Measurements from ENCODE around the gene CCDC197. TPM values are rescaled to one million over a fixed set of nuclear protein-coding genes. Genes with fewer than 3 reads are reported as not detected.

Gene CCDC197
- total RNA-seq, 2 experiments from 2014 or later = not detected

- CTCF ChIA-PET = interaction anchor here (1.3 to 12.0 kb wide), 2 partner anchors 26 to 37 kb away, joined by 4 to 170 read pairs; no protein-coding TSS in a partner anchor
- Mint-ChIP-seq H3K36me3 (ENCODE audit: low read depth) (peaks cover 17% of the 10 kb centered on the region), H3K4me3 (no peak overlapping the region), H3K4me1 (ENCODE audit: low read depth) (peaks cover 84% of the 10 kb centered on the region), H3K9me3 (peaks cover 5% of the 10 kb centered on the region), H3K27ac (peak overlapping the region; percentile 99), H3K27me3 (no peaks in the 10 kb centered on the region)
- ATAC-seq = no peak
- POLR2A ChIA-PET = interaction anchor here (0.8 to 8.4 kb wide), 4 partner anchors 9 to 71 kb away, joined by 3 to 180 read pairs (median 6); partner anchors contain the start of gene ASB2
- TF ChIP-seq CTCF (IDR thresholded peaks at IDR 0.05) = no peak
- intact Hi-C loops (cut with micrococcal nuclease) = no loop called here
- DNase-seq = no peak
These were observed 32.8 kb upstream of the CCDC197 start for GRCh38 chr14:93964281-93964680.

- H3K36me3 Mint-ChIP-seq (ENCODE audit: low read depth) = peaks cover 17% of the 10 kb centered on the region
- no peak for TF ChIP-seq CTCF (IDR thresholded peaks at IDR 0.05)
- no peaks in the 10 kb centered on the region for H3K27me3 Mint-ChIP-seq
- no peak overlapping the region for H3K4me3 Mint-ChIP-seq
- peaks cover 80% of the 10 kb centered on the region for H3K4me1 Mint-ChIP-seq (ENCODE audit: low read depth)
- ChIA-PET POLR2A (interaction anchor here (0.8 to 8.4 kb wide), 4 partner anchors 9 to 70 kb away, joined by 3 to 180 read pairs (median 4); partner anchors contain the start of gene ASB2), CTCF (interaction anchor here (12.0 kb wide), 1 partner anchor 27 kb away, joined by 170 read pairs; no protein-coding TSS in a partner anchor)
- no peak for DNase-seq
- peak overlapping the region; percentile 99 for H3K27ac Mint-ChIP-seq
- no peak for ATAC-seq
- peaks cover 5% of the 10 kb centered on the region for H3K9me3 Mint-ChIP-seq
- intact Hi-C loops (cut with micrococcal nuclease) = no loop called here
These were observed 32.2 kb upstream of the CCDC197 start for GRCh38 chr14:93964820-93965286.

GRCh38 chr14:93965287-93965821, 31.7 kb upstream of the CCDC197 start:
- DNase-seq = no peak
- H3K4me3 Mint-ChIP-seq = no peak overlapping the region
- H3K27ac Mint-ChIP-seq = peak overlapping the region; percentile 99
- ChIA-PET CTCF (interaction anchor here (12.0 kb wide), 1 partner anchor 27 kb away, joined by 170 read pairs; no protein-coding TSS in a partner anchor), POLR2A (interaction anchor here (1.5 to 8.4 kb wide), 2 partner anchors 8 to 10 kb away, joined by 5 to 180 read pairs; partner anchors contain the start of gene ASB2)
- ATAC-seq = no peak
- TF ChIP-seq CTCF (IDR thresholded peaks at IDR 0.05) = no peak
- no peaks in the 10 kb centered on the region for H3K27me3 Mint-ChIP-seq
- H3K4me1 Mint-ChIP-seq (ENCODE audit: low read depth) = peaks cover 80% of the 10 kb centered on the region
- peaks cover 17% of the 10 kb centered on the region for H3K36me3 Mint-ChIP-seq (ENCODE audit: low read depth)
- H3K9me3 Mint-ChIP-seq = peaks cover 5% of the 10 kb centered on the region
- intact Hi-C loops (cut with micrococcal nuclease) = no loop called here

GRCh38 chr14:93965946-93966474, 31.1 kb upstream of the CCDC197 start:
- Mint-ChIP-seq H3K4me1 (ENCODE audit: low read depth) (peaks cover 81% of the 10 kb centered on the region), H3K4me3 (no peak overlapping the region), H3K36me3 (ENCODE audit: low read depth) (peaks cover 17% of the 10 kb centered on the region), H3K9me3 (peaks cover 5% of the 10 kb centered on the region), H3K27ac (peak overlapping the region; percentile 52), H3K27me3 (no peaks in the 10 kb centered on the region)
- intact Hi-C loops (cut with micrococcal nuclease) = no loop called here
- ATAC-seq (no peak), DNase-seq (no peak)
- TF ChIP-seq CTCF (IDR thresholded peaks at IDR 0.05) = no peak
- ChIA-PET CTCF (interaction anchor here (12.0 kb wide), 1 partner anchor 28 kb away, joined by 170 read pairs; no protein-coding TSS in a partner anchor), POLR2A (interaction anchor here (1.5 to 8.4 kb wide), 2 partner anchors 8 to 10 kb away, joined by 5 to 180 read pairs; partner anchors contain the start of gene ASB2)
